Hepatocyte (in vitro differentiated cells): ENCODE results near the gene RBM15B. TPM values are rescaled to one million over a fixed set of nuclear protein-coding genes. Genes with fewer than 3 reads are reported as not detected.
A peak's percentile ranks its signal among the peaks of the same experiment; 100 is the strongest.

Experiments used
- DNase-seq: peaks from one replicate; pipeline ENCODE4 v3.0.0-alpha.2; 2016; ENCODE audit warnings: low spot score
- H2AFZ ChIP-seq: fragments of 200-600 bp; sonication (generic); 2 replicates; pipeline ENCODE4 v1.6.0; 2016; ENCODE audit warnings: antibody characterized with exemption, mild to moderate bottlenecking
- H3K27ac ChIP-seq: fragments of 200-600 bp; sonication (generic); 2 replicates; pipeline ENCODE4 v1.5.1; 2016; ENCODE audit warnings: mild to moderate bottlenecking
- H3K27me3 ChIP-seq: fragments of 200-600 bp; sonication (generic); 2 replicates; pipeline ENCODE4 v1.6.1; 2016
- H3K36me3 ChIP-seq: fragments of 200-600 bp; sonication (generic); replicated peaks from 2 replicates; pipeline ENCODE4 v1.5.1; 2016; ENCODE audit warnings: low read depth; ENCODE audit not compliant: insufficient read depth
- H3K4me1 ChIP-seq: fragments of 200-600 bp; sonication (generic); 2 replicates; pipeline ENCODE4 v1.5.1; 2016; ENCODE audit warnings: mild to moderate bottlenecking, moderate library complexity; ENCODE audit not compliant: insufficient read depth
- H3K4me2 ChIP-seq: fragments of 200-600 bp; sonication (generic); 2 replicates; pipeline ENCODE4 v1.6.0; 2016
- H3K4me3 ChIP-seq: fragments of 200-600 bp; sonication (generic); 2 replicates; pipeline ENCODE4 v1.5.1; 2016; ENCODE audit warnings: mild to moderate bottlenecking
- H3K79me2 ChIP-seq: fragments of 200-600 bp; sonication (generic); 2 replicates; pipeline ENCODE4 v1.6.0; 2017; ENCODE audit warnings: mild to moderate bottlenecking
- H3K9me2 ChIP-seq: fragments of 200-600 bp; sonication (generic); replicated peaks from 2 replicates; pipeline ENCODE4 v1.6.0; 2017; ENCODE audit warnings: mild to moderate bottlenecking; ENCODE audit not compliant: insufficient read depth
- H3K9me3 ChIP-seq: fragments of 200-600 bp; sonication (generic); 2 replicates; pipeline ENCODE4 v1.5.1; 2016; ENCODE audit warnings: low read depth, mild to moderate bottlenecking
- H4K20me1 ChIP-seq: fragments of 200-600 bp; sonication (generic); 2 replicates; pipeline ENCODE4 v1.6.0; 2016; ENCODE audit warnings: mild to moderate bottlenecking; ENCODE audit not compliant: insufficient read depth, poor library complexity, severe bottlenecking
- EZH2 ChIP-seq: fragments of 200-600 bp; sonication (generic); IDR thresholded peaks from 2 replicates; pipeline ENCODE4 v1.6.1; 2016; ENCODE audit warnings: antibody characterized with exemption, mild to moderate bottlenecking, borderline replicate concordance
- EZH2phosphoT487 ChIP-seq: fragments of 200-600 bp; sonication (generic); IDR thresholded peaks from one replicate; pipeline ENCODE4 v1.6.1; 2018; ENCODE audit warnings: antibody characterized with exemption, mild to moderate bottlenecking, low read depth, moderate library complexity; ENCODE audit not compliant: unreplicated experiment, severe bottlenecking
- WGBS: methylation state at CpG from one replicate; pipeline ENCODE4 v1.1.6; 2016; ENCODE audit warnings: low lambda C conversion rate; ENCODE audit errors: missing lambda C conversion rate; 5-methylcytosine and 5-hydroxymethylcytosine counted together
- polyA plus RNA-seq: library from polyadenylated mRNA; unstranded; fragments of >200 nt; fragmentation: Nextera tagmentation; extraction: Ambion mirVana; gene quantifications from 2 replicates; pipeline ENCODE4 v1.2.1, GENCODE V29; 2016
- total RNA-seq: library from RNA; depleted of rRNA; stranded (reverse); fragments of >200 nt; gene quantifications from 2 replicates; pipeline ENCODE4 v1.2.3, GENCODE V29; 2014
- TF ChIP-seq, protein P1 (sequence below): fragments of 200-600 bp; sonication (generic); IDR thresholded peaks from 2 replicates; pipeline ENCODE4 v1.5.1; 2016; ENCODE audit warnings: antibody characterized with exemption, mild to moderate bottlenecking; ENCODE audit not compliant: poor library complexity

The RBM15B gene, protein sequence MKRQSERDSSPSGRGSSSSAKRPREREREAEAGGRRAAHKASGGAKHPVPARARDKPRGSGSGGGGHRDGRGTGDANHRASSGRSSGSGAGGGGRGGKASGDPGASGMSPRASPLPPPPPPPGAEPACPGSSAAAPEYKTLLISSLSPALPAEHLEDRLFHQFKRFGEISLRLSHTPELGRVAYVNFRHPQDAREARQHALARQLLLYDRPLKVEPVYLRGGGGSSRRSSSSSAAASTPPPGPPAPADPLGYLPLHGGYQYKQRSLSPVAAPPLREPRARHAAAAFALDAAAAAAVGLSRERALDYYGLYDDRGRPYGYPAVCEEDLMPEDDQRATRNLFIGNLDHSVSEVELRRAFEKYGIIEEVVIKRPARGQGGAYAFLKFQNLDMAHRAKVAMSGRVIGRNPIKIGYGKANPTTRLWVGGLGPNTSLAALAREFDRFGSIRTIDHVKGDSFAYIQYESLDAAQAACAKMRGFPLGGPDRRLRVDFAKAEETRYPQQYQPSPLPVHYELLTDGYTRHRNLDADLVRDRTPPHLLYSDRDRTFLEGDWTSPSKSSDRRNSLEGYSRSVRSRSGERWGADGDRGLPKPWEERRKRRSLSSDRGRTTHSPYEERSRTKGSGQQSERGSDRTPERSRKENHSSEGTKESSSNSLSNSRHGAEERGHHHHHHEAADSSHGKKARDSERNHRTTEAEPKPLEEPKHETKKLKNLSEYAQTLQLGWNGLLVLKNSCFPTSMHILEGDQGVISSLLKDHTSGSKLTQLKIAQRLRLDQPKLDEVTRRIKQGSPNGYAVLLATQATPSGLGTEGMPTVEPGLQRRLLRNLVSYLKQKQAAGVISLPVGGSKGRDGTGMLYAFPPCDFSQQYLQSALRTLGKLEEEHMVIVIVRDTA
- 28.6 and 31.0 TPM in 2 replicates for total RNA-seq
- 30.6 and 33.3 TPM in 2 replicates for polyA plus RNA-seq

DNA sequence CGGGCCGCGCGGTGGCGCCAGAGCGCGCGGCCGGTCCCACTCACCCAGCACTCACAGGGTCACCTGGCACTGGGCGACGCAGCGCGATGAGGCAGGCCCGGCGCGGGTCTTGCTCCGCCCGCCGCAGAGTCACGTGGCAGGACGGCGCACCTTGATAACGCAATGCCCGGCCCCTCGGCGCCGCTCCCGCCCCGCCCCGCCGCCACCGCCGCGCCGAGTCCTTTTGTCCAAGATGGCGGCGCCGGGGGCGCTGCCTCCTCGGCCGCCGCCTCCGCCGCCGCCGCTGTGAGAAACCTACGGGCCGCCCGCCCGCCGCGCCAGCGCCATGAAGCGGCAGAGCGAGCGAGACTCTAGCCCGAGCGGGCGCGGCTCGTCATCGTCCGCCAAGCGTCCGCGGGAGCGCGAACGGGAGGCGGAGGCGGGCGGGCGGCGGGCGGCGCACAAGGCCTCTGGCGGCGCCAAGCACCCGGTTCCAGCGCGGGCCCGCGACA, at the start of gene RBM15B:
Gene RBM15B, plus strand, starts transcription at position 211 of the 491 bp plus-strand sequence. Its CDS starts 115 bp downstream, at position 326.
- TF ChIP-seq EZH2phosphoT487 (no peak), EZH2 (no peak)
- TF ChIP-seq, protein P1, sequence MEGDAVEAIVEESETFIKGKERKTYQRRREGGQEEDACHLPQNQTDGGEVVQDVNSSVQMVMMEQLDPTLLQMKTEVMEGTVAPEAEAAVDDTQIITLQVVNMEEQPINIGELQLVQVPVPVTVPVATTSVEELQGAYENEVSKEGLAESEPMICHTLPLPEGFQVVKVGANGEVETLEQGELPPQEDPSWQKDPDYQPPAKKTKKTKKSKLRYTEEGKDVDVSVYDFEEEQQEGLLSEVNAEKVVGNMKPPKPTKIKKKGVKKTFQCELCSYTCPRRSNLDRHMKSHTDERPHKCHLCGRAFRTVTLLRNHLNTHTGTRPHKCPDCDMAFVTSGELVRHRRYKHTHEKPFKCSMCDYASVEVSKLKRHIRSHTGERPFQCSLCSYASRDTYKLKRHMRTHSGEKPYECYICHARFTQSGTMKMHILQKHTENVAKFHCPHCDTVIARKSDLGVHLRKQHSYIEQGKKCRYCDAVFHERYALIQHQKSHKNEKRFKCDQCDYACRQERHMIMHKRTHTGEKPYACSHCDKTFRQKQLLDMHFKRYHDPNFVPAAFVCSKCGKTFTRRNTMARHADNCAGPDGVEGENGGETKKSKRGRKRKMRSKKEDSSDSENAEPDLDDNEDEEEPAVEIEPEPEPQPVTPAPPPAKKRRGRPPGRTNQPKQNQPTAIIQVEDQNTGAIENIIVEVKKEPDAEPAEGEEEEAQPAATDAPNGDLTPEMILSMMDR, result peak; percentile 85
- WGBS, result 2% methylated on average over 24 of the region's 83 CpGs
- Histone ChIP-seq H3K4me3 (peak within 1 kb of the TSS; percentile 90), H3K27me3 (no peaks in the 10 kb centered on the region), H3K36me3 (peaks cover 3% of the 10 kb centered on the region), H3K4me2 (peak within 1 kb of the TSS; percentile 98), H2AFZ (peak within 1 kb of the TSS; percentile 66), H3K4me1 (peaks cover 62% of the 10 kb centered on the region), H3K79me2 (peaks cover 72% of the 10 kb centered on the region), H4K20me1 (peaks cover 68% of the 10 kb centered on the region), H3K9me2 (no peaks in the 10 kb centered on the region), H3K9me3 (no peaks in the 10 kb centered on the region), H3K27ac (peak within 1 kb of the TSS; percentile 99)
- DNase-seq, result peak; percentile 99

DNA sequence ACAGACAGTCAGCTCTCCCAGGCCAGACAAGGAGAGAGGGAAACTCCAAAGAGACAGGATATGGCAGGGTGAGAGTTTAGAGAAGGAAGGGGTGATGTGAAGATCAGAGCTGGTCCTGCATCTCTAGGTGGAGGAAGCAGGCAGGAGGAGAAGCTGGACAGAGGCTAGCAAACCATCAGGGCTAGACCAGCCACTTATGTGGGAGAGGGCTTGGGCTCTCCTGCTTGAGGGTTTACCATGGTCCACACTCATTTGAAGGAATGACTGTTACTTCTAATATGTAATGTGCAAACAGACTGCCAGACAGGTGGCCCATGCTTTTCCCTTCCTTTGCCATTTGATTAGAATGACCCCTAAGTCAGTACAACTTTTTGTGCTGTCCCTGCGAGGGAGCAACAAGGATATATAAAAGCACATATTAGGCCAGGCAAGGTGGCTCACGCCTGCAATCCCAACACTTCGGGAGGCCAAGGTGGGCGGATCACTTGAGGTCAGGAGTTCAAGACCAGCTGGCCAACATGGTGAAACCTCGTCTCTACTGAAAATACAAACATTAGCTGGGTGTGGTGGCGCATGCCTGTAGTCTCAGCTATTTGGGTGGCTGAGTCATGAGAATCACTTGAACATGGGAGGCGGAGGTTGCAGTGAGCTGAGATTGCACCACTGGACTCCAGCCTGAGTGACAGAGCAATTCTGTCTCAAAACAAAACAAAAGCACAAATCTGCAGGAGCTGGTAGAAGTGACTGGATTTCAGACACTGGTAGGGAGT, 47.0 kb upstream of the RBM15B start:
- no peaks in the 10 kb centered on the region for H3K27me3 ChIP-seq
- no peaks in the 10 kb centered on the region for H3K9me2 ChIP-seq
- H3K27ac ChIP-seq, result peak overlapping the region; percentile 62
- no peaks in the 10 kb centered on the region for H4K20me1 ChIP-seq
- H3K79me2 ChIP-seq, result no peaks in the 10 kb centered on the region
- TF ChIP-seq EZH2, result no peak
- TF ChIP-seq EZH2phosphoT487, result no peak
- TF ChIP-seq, protein P1, result no peak
- H3K4me2 ChIP-seq, result no peak overlapping the region
- 68% methylated on average over 7 of the region's 7 CpGs for WGBS
- H3K4me1 ChIP-seq, result peaks cover 14% of the 10 kb centered on the region
- H3K4me3 ChIP-seq, result no peak overlapping the region
- peak; percentile 44 for DNase-seq
- no peaks in the 10 kb centered on the region for H3K36me3 ChIP-seq
- no peak overlapping the region for H2AFZ ChIP-seq
- H3K9me3 ChIP-seq, result no peaks in the 10 kb centered on the region

DNA sequence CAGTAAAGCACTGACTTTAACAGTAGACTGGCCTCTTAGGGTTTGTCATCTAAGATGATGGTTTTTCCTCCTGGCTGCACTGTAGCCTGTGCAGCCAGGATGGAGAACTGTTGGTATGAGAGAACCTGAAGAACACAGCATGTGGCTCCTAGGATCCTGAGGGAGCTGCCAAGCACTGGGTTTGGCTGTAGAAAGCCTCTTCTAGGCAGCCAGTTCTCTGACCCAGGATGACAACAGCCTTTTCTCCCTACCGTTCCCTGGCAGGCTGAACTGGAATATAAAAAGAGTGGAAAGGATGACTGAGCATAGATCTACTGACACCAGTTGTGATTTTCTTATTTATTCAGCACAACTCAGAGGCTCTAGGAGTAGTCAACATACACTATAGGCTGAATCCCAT, 40.3 kb upstream of the RBM15B start:
- Histone ChIP-seq H3K27ac (no peak overlapping the region), H2AFZ (no peak overlapping the region), H3K4me2 (no peak overlapping the region), H3K79me2 (no peaks in the 10 kb centered on the region), H4K20me1 (no peaks in the 10 kb centered on the region), H3K4me1 (no peaks in the 10 kb centered on the region), H3K27me3 (no peaks in the 10 kb centered on the region), H3K9me2 (no peaks in the 10 kb centered on the region), H3K4me3 (no peak overlapping the region), H3K36me3 (no peaks in the 10 kb centered on the region), H3K9me3 (no peaks in the 10 kb centered on the region)
- TF ChIP-seq EZH2phosphoT487 (no peak), EZH2 (no peak)
- TF ChIP-seq, protein P1, result no peak
- 95% methylated on average over 1 of the region's 1 CpG for WGBS
- no peak for DNase-seq
